Naive thymus-derived CD8-positive, alpha-beta T cell (primary cell): Measurements from ENCODE around the gene PRDM11. TPM values are rescaled to one million over a fixed set of nuclear protein-coding genes. Genes with fewer than 3 reads are reported as not detected.

Source experiments
- ATAC-seq, 2 donors: fragments of 150-1000 bp; cut with Tn5 transposase in 1 of 2; sonication (Bioruptor Pico), chemical (Tn5 transposase) in 1 of 2; 1 replicate in 1 of 2; 2 replicates in 1 of 2; pipeline ENCODE4 v1.10.0; 2021; ENCODE audit warnings: mild to moderate bottlenecking in 2 of 2, moderate library complexity in 2 of 2
- POLR2A ChIA-PET: fragments of 350-600 bp; sonication (Branson Sonifier 250); formaldehyde crosslinking; loops from one replicate; lab custom pipeline; 2021; ENCODE audit warnings: antibody characterized with exemption; lab: Charles Lee
- DNase-seq, 10 donors: peaks; one replicate each; pipeline versions ENCODE4 v3.0.0 to v3.0.0-alpha.2; 2020 to 2022
- H3K27ac Mint-ChIP-seq, 10 donors: one replicate each; pipeline ENCODE4 v1.8.0; 2020 to 2022; ENCODE audit warnings: mild to moderate bottlenecking in 10 of 10, mixed read lengths in 10 of 10, moderate library complexity in 4 of 10, inconsistent platforms in 1 of 10
- H3K27me3 Mint-ChIP-seq, 5 donors: one replicate each; pipeline ENCODE4 v1.8.0; 2021 to 2022; ENCODE audit warnings: mixed read lengths in 5 of 5
- H3K36me3 Mint-ChIP-seq, 3 donors: one replicate each; pipeline ENCODE4 v1.8.0; 2020 to 2022; ENCODE audit warnings: mixed read lengths in 3 of 3, mild to moderate bottlenecking in 2 of 3, inconsistent platforms in 1 of 3
- H3K4me1 Mint-ChIP-seq, 4 donors: one replicate each; pipeline ENCODE4 v1.8.0; 2021 to 2022; ENCODE audit warnings: mixed read lengths in 4 of 4
- H3K4me3 Mint-ChIP-seq, 10 donors: one replicate each; pipeline ENCODE4 v1.8.0; 2020 to 2022; ENCODE audit warnings: mild to moderate bottlenecking in 10 of 10, mixed read lengths in 10 of 10, moderate library complexity in 6 of 10, inconsistent platforms in 1 of 10
- H3K9me3 Mint-ChIP-seq, 9 donors: one replicate each; pipeline ENCODE4 v1.8.0; 2020 to 2022; ENCODE audit warnings: mixed read lengths in 9 of 9, mild to moderate bottlenecking in 3 of 9, inconsistent platforms in 1 of 9, moderate library complexity in 1 of 9
- polyA plus RNA-seq, 3 donors: library from polyadenylated mRNA; unstranded; fragments of 300-500 nt; fragmentation: Illumina TruSeq; gene quantifications; one replicate each; pipeline ENCODE4 v1.2.3, GENCODE V29; 2021
- total RNA-seq, 8 experiments: library from RNA in 2 of 8; stranded (reverse) in 2 of 8; gene quantifications; one replicate each; pipeline ENCODE4 v1.2.3 and lab custom pipeline; 2021 to 2026

PRDM11 gene
- total and polyA plus RNA-seq, 5 experiments from 2014 or later, result 0.49 to 12.0 (median 1.4) TPM

DNA sequence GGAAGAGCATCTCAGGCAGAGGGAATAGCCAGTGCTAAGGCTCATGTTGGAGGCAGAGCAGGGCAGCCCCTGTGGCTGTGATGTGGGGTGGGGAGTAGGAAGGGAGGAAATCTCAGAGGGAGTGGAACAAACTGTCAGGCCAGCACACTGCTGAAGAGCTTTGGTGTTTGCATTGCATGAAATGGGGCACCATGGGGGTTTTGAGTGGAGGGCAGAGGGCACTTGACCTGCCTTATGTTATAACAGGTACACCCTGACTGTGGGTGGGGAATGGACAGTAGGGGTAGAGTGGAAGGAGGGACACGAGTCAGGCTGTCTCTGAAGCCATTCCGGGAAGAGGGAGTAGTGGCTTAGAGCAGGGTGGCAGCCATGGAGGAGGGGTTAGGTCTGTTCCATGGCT is 24.0 kb downstream of the PRDM11 start:
- Mint-ChIP-seq H3K36me3 (peaks cover 0 to 6% (median 0%) of the 10 kb centered on the region in 3 donors), H3K27ac (no peak overlapping the region), H3K4me1 (peaks cover 12 to 31% (median 13%) of the 10 kb centered on the region in 4 donors), H3K4me3 (no peak overlapping the region), H3K27me3 (peaks cover 0 to 4% (median 0%) of the 10 kb centered on the region in 5 donors), H3K9me3 (no peaks in the 10 kb centered on the region)
- ATAC-seq (no peak), DNase-seq (no peak)
- POLR2A ChIA-PET, result no interaction called here

DNA sequence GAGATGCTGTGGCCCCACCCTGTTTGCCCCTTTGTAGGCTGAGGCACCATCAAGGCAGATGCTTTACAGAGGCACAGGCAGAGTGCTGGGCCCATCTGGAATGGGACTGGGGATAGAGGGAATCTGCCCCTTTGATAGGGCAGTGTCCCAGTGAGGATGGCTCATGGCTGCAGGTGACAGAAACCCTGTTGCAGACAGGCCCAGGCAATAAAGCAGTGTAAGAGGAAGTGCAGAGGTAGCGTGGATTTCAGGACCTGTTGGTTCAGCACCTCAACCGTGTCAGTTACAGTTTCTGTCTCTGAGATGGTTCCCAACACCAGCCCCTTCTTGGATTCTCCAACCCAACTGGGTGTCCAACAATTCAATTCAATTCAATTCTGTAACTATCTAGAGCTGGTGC is 25.1 kb downstream of the PRDM11 start:
- POLR2A ChIA-PET, result no interaction called here
- Mint-ChIP-seq H3K27me3 (peaks cover 0 to 4% (median 0%) of the 10 kb centered on the region in 5 donors), H3K4me1 (peaks cover 12 to 30% (median 13%) of the 10 kb centered on the region in 4 donors), H3K4me3 (no peak overlapping the region), H3K9me3 (no peaks in the 10 kb centered on the region), H3K36me3 (peaks cover 0 to 6% (median 0%) of the 10 kb centered on the region in 3 donors), H3K27ac (peak overlapping the region in 1 of 10 donors; percentile 79)
- DNase-seq, result no peak
- ATAC-seq, result no peak

DNA sequence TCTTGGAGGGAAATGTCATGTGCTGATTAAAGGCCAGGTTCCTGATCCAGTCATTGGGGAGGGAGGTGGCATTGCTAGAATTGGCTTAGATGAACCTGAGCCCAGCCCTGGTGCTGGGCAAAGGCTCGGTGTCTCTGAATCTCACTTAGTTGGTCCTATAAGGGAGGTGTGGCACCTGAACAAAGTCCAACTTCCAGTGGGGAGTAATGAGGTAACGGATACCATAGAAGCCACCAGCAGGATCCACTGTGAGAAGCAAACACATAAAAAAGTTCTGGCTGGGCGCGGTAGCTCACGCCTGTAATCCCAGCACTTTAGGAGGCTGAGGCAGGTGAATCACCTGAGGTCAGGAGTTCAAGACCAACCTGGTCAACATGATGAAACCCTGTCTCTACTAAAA is 26.6 kb downstream of the PRDM11 start:
- peaks cover 8 to 23% (median 12%) of the 10 kb centered on the region in 4 donors for H3K4me1 Mint-ChIP-seq
- POLR2A ChIA-PET, result interaction anchor here (0.7 kb wide), 1 partner anchor 9 kb away, joined by 4 read pairs; no protein-coding TSS in a partner anchor
- peaks cover 0 to 7% (median 4%) of the 10 kb centered on the region in 3 donors for H3K36me3 Mint-ChIP-seq
- H3K27me3 Mint-ChIP-seq, result peaks cover 0 to 6% (median 0%) of the 10 kb centered on the region in 5 donors
- no peak overlapping the region for H3K4me3 Mint-ChIP-seq
- no peak for DNase-seq
- H3K9me3 Mint-ChIP-seq, result no peaks in the 10 kb centered on the region
- H3K27ac Mint-ChIP-seq, result no peak overlapping the region
- no peak for ATAC-seq

DNA sequence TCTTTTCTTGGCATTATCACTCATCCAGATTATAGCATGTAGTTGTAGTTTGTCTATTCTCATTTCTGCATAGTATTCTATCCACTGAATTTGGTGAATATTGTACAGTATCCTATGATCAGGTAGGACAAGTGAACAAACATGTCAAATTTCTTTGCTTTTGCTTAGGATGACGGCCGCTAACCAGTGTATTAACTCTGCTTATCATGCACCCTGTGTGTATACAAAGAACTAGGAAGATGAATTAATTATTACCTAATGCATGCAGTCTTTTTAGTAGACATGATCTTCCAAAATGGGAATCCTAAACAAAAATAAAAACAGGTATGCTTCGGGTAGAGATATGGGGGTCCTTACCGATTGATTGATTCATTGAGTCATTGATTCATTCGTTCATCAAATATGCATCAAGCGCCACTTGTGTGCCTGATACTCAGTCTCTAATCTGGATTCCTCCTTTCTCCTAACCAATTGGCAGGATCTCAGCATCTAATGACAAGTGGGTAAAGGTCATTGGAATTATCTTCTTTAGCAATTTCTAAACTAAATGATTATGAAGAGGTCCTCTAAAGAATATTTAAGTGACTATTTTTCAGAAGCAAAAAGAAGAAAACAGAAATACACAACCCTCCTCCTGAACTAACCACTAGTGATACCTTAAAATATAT is 27.9 kb downstream of the PRDM11 start:
- Mint-ChIP-seq H3K27me3 (peaks cover 6 to 12% (median 10%) of the 10 kb centered on the region in 5 donors), H3K9me3 (no peaks in the 10 kb centered on the region), H3K4me1 (peaks cover 15 to 34% (median 20%) of the 10 kb centered on the region in 4 donors), H3K4me3 (no peak overlapping the region), H3K36me3 (peaks cover 0 to 11% (median 4%) of the 10 kb centered on the region in 3 donors), H3K27ac (no peak overlapping the region)
- ATAC-seq (no peak), DNase-seq (no peak)
- POLR2A ChIA-PET, result no interaction called here

DNA sequence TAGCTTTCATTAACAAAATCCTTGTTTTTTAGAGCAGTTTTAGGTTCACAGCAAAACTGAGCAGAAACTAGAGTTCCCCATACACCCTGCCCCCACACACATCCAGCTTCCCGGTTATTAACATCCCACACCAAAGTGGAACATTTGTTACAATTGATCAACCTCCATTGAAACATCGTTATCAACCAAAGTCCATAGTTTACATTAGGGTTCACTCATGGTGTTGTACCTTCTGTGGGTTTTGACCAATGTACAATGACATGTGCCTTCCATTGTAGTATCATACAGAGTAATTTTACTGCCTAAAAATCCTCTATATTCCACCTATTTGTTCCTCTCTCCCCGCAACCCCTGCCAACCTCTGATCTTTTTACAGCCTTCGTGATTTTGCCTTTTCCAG is 28.5 kb downstream of the PRDM11 start:
- no peak overlapping the region for H3K4me3 Mint-ChIP-seq
- peaks cover 0 to 11% (median 4%) of the 10 kb centered on the region in 3 donors for H3K36me3 Mint-ChIP-seq
- H3K9me3 Mint-ChIP-seq, result no peaks in the 10 kb centered on the region
- ATAC-seq, result no peak
- peaks cover 8 to 15% (median 11%) of the 10 kb centered on the region in 5 donors for H3K27me3 Mint-ChIP-seq
- no peak overlapping the region for H3K27ac Mint-ChIP-seq
- H3K4me1 Mint-ChIP-seq, result peaks cover 16 to 29% (median 20%) of the 10 kb centered on the region in 4 donors
- no peak for DNase-seq
- POLR2A ChIA-PET, result no interaction called here

DNA sequence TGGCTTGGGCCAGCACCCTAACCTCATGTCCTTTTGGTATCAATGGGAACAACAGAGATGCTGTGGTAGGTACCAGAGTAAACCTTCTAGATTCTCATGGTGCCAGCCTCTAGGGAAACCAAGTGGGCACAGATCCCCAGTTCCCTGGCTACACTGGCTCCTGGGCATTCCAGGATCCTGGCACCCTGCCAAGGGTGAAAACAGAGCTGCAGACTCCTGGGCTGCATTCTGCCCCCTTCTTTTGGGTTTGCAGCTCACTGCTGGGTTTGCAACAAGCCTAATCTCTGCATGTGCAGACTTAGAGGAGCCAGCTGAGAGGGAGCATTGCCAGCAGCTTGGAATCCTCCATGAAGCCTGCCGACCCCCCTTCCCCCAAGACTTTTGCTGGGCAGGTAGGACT is 30.6 kb downstream of the PRDM11 start:
- Mint-ChIP-seq H3K4me1 (peaks cover 12 to 20% (median 16%) of the 10 kb centered on the region in 4 donors), H3K27me3 (peaks cover 9 to 17% (median 11%) of the 10 kb centered on the region in 5 donors), H3K36me3 (peaks cover 0 to 9% (median 4%) of the 10 kb centered on the region in 3 donors), H3K9me3 (no peaks in the 10 kb centered on the region), H3K4me3 (no peak overlapping the region), H3K27ac (no peak overlapping the region)
- no peak for DNase-seq
- POLR2A ChIA-PET, result no interaction called here
- no peak for ATAC-seq

DNA sequence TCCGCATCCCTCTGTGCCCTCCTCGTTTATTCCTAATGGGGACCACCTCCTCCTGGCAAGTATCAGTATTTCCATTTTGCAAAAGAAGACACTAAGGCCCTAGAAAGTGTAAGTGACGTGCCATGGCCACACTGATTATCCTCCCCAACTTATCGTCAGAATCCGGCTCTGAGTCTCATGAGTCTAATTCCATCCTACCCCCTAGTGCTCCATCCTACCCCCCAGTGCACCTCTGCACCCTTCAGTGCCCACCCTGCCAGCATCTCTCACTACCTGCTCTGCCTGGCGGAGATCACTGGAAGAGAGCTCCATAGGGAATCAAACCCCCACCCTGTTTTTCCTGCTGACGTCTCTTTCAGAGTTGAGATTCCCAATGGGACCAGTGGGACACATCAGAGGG is 31.8 kb downstream of the PRDM11 start:
- POLR2A ChIA-PET, result no interaction called here
- H3K9me3 Mint-ChIP-seq, result no peaks in the 10 kb centered on the region
- peaks cover 4 to 7% (median 4%) of the 10 kb centered on the region in 3 donors for H3K36me3 Mint-ChIP-seq
- H3K4me1 Mint-ChIP-seq, result peaks cover 12 to 20% (median 17%) of the 10 kb centered on the region in 4 donors
- H3K27ac Mint-ChIP-seq, result peak overlapping the region in 1 of 10 donors; percentile 12
- DNase-seq, result no peak
- peaks cover 9 to 15% (median 11%) of the 10 kb centered on the region in 5 donors for H3K27me3 Mint-ChIP-seq
- peak overlapping the region in 1 of 10 donors; percentile 49 for H3K4me3 Mint-ChIP-seq
- ATAC-seq, result no peak

DNA sequence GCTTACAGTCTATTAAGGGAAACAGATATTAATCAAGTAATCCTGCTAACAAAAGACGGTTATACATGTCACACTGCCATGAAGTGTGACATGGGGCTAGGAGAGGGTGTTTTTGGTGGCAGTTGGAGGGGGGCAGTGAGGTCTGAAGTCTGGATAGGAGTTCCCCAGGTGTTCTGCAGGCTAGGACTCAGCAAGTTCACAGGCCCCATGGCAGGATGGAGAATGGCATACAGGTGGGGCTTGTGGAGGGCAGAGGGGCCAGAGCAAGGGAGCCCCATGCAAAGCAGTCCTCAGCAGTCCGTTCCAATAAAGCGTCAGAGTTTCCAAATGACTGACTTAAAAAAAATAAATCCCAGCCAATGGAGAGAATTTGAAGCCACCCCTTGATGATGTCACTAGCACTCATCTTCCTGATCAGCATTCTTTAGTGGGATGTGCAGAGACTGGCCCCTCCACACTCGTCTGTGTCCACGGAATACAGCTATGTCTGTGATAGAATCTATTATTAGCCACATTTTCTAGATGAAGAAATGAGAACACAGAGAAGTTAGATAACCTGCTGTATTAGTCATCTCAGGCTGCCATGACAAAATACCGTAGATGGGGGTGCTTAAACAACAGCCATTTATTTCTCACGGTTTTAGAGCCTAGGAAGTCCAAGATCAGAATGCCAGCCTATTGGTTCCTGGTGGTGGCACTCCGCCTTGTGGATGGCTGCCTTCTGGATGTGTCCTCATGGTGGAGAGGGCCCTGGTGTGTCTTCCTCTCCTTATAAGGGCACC is 32.6 kb downstream of the PRDM11 start:
- ATAC-seq (no peak), DNase-seq (no peak)
- Mint-ChIP-seq H3K36me3 (peaks cover 4 to 7% (median 4%) of the 10 kb centered on the region in 3 donors), H3K27me3 (peaks cover 9 to 14% (median 11%) of the 10 kb centered on the region in 5 donors), H3K9me3 (no peaks in the 10 kb centered on the region), H3K4me1 (peaks cover 12 to 20% (median 17%) of the 10 kb centered on the region in 4 donors), H3K27ac (peak overlapping the region in 2 of 10 donors; percentile 54 to 77), H3K4me3 (peak overlapping the region; percentile 3 to 89 (median 82))
- POLR2A ChIA-PET, result no interaction called here

DNA sequence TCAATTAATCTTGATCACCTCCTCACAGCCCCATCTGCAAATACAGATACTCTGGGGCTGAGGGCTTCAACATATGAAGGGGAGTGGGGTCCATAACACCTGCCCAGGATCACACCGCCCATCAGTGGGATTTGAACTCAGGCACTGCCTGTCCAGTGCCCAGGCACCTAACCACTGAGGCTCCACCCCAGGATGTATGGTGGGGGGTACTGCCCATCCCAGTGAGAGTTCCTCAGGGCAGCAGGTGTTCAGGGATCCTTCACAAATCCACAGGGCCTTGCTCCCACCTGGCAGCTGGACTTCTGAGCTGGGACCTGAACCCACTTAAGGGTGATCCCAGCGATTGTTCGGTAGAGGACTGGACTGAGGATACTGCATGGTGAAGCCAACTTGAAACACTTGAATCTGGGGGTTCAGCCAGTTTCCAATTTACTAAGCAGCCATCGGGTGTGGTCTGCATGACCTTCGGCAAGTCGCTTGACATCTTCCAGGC is 33.3 kb downstream of the PRDM11 start:
- ATAC-seq (no peak), DNase-seq (no peak)
- Mint-ChIP-seq H3K4me3 (peak overlapping the region; percentile 70 to 89 (median 83)), H3K27ac (peak overlapping the region in 5 of 10 donors; percentile 42 to 77 (median 75)), H3K4me1 (peaks cover 12 to 20% (median 17%) of the 10 kb centered on the region in 4 donors), H3K36me3 (peaks cover 4 to 7% (median 4%) of the 10 kb centered on the region in 3 donors), H3K9me3 (no peaks in the 10 kb centered on the region), H3K27me3 (peaks cover 9 to 14% (median 11%) of the 10 kb centered on the region in 5 donors)
- POLR2A ChIA-PET, result no interaction called here

DNA sequence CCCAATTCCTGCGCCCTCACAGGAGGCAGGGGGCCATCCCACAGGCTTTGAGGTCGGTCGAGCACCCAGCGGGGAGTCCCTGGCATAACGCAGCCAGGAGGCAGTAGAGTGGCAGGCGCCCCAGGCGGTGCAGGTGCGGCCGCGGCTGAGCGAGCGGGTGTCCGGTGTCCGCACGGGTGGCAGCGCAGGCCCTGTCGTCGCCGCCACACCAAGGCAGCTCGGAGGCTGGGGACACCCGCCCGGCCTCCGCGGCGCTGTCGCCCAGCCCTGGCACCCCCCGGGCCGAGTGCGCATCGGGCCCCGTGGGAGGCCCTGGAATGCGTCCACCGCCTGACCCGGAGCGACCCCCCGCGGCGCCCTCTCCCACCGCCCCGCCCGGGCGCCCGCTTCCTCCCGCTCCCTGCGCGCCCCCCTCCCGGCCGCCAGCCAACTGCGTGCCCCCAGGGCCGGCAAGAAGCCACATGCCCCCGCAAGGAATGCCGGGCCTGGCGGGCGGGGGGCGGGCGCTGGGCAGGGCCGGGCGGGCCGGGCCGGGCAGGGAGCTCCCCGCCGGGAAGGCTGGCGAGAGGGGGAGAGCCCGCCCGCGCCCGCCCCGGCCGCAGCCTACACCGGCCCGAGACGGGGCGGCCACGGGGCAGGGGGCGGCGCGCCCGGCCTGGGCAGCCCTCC is 33.9 kb downstream of the PRDM11 start:
- Mint-ChIP-seq H3K27ac (peak overlapping the region in 5 of 10 donors; percentile 42 to 77 (median 75)), H3K27me3 (peaks cover 9 to 14% (median 11%) of the 10 kb centered on the region in 5 donors), H3K9me3 (no peaks in the 10 kb centered on the region), H3K4me3 (peak overlapping the region; percentile 70 to 89 (median 83)), H3K36me3 (peaks cover 4 to 7% (median 4%) of the 10 kb centered on the region in 3 donors), H3K4me1 (peaks cover 12 to 20% (median 17%) of the 10 kb centered on the region in 4 donors)
- POLR2A ChIA-PET, result no interaction called here
- DNase-seq (peak in 1 of 10 donors; percentile 16), ATAC-seq (peak; percentile 49)

DNA sequence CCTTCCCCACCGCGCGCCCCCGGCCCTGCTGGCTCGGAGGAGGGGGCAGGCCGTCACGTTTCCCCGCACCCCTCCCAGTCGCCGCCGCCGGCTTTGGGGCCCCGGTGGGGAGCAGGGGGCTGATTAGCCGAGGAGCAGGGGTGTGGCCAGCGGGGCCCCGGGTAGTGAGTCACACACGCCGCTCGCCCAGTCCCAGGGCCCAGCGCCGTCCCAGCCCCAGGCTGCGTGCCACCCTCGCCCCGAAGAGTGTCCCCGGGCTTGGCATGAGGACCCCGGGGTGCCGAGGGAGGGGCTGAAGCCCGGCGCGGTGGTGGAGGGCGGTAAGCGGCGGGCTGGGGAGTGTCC is 34.4 kb downstream of the PRDM11 start:
- POLR2A ChIA-PET, result interaction anchor here (0.7 kb wide), 1 partner anchor 16 kb away, joined by 3 read pairs; no protein-coding TSS in a partner anchor
- DNase-seq, result peak in 5 of 10 donors; percentile 7 to 66 (median 26)

More for the DNA sequence above, 34.4 kb downstream of the PRDM11 start:
- Mint-ChIP-seq H3K27me3 (peaks cover 9 to 14% (median 11%) of the 10 kb centered on the region in 5 donors), H3K9me3 (no peaks in the 10 kb centered on the region), H3K4me1 (peaks cover 12 to 20% (median 17%) of the 10 kb centered on the region in 4 donors), H3K4me3 (no peak overlapping the region), H3K36me3 (peaks cover 4 to 7% (median 4%) of the 10 kb centered on the region in 3 donors), H3K27ac (no peak overlapping the region)
- ATAC-seq, result peak; percentile 82 to 91
